GM19025 (cell line): Measurements from ENCODE around the gene TKT.

ENCODE experiments used
- ATAC-seq: cut with Tn5 transposase; IDR thresholded peaks from one replicate; pipeline ENCODE4 v1.9.1; 2021; ENCODE audit warnings: mild to moderate bottlenecking, low read depth, moderate library complexity; ENCODE audit not compliant: unreplicated experiment

The TKT gene

GRCh38 chr3:53226142-53226840 lies 29.5 kb downstream of the TKT start:
- ATAC-seq, result no peak

- ATAC-seq, result no peak
Measured at GRCh38 chr3:53225651-53226050, 30.2 kb downstream of the TKT start.

- no peak for ATAC-seq
Measured at GRCh38 chr3:53225181-53225580, 30.6 kb downstream of the TKT start.

GRCh38 chr3:53224536-53224935 lies 31.3 kb downstream of the TKT start:
- ATAC-seq, result no peak

- no peak for ATAC-seq
Measured at GRCh38 chr3:53224026-53224425, 31.8 kb downstream of the TKT start.

GRCh38 chr3:53223541-53223966 lies 32.3 kb downstream of the TKT start:
- no peak for ATAC-seq

GRCh38 chr3:53223025-53223424 lies 32.8 kb downstream of the TKT start:
- ATAC-seq, result no peak

- no peak for ATAC-seq
Measured at GRCh38 chr3:53222183-53222901, 33.5 kb downstream of the TKT start.

GRCh38 chr3:53221827-53222182 lies 34.0 kb downstream of the TKT start:
- no peak for ATAC-seq

- ATAC-seq, result no peak
Measured at GRCh38 chr3:53221345-53221744, 34.5 kb downstream of the TKT start.

- ATAC-seq, result no peak
Measured at GRCh38 chr3:53219895-53220483, 35.8 kb downstream of the TKT start.

- ATAC-seq, result no peak
Measured at GRCh38 chr3:53218131-53218530, 37.7 kb downstream of the TKT start.

- no peak for ATAC-seq
Measured at GRCh38 chr3:53217175-53217574, 38.6 kb downstream of the TKT start.

GRCh38 chr3:53216723-53217122 lies 39.1 kb downstream of the TKT start:
- no peak for ATAC-seq

- no peak for ATAC-seq
Measured at GRCh38 chr3:53215816-53216215, 40.0 kb downstream of the TKT start.

GRCh38 chr3:53213276-53213675 lies 42.5 kb downstream of the TKT start:
- no peak for ATAC-seq

GRCh38 chr3:53211706-53212702 lies 43.8 kb downstream of the TKT start:
- ATAC-seq, result no peak

GRCh38 chr3:53202331-53203015 lies 53.3 kb downstream of the TKT start:
- ATAC-seq, result no peak

- no peak for ATAC-seq
Measured at GRCh38 chr3:53200501-53201498, 55.0 kb downstream of the TKT start.
